ENCODE results near the gene RGS8.
A peak's percentile ranks its signal among the peaks of the same experiment; 100 is the strongest.

The RGS8 gene

GRCh38 chr1:182651339-182651724 lies 33.1 kb downstream of the RGS8 start:
- peak; percentile 48 for FAIRE-seq
- TF ChIP-seq, protein P1, sequence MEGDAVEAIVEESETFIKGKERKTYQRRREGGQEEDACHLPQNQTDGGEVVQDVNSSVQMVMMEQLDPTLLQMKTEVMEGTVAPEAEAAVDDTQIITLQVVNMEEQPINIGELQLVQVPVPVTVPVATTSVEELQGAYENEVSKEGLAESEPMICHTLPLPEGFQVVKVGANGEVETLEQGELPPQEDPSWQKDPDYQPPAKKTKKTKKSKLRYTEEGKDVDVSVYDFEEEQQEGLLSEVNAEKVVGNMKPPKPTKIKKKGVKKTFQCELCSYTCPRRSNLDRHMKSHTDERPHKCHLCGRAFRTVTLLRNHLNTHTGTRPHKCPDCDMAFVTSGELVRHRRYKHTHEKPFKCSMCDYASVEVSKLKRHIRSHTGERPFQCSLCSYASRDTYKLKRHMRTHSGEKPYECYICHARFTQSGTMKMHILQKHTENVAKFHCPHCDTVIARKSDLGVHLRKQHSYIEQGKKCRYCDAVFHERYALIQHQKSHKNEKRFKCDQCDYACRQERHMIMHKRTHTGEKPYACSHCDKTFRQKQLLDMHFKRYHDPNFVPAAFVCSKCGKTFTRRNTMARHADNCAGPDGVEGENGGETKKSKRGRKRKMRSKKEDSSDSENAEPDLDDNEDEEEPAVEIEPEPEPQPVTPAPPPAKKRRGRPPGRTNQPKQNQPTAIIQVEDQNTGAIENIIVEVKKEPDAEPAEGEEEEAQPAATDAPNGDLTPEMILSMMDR (IDR thresholded peaks at IDR 0.05; ENCODE audit: insufficient read depth, missing control alignments): no peak

DNA sequence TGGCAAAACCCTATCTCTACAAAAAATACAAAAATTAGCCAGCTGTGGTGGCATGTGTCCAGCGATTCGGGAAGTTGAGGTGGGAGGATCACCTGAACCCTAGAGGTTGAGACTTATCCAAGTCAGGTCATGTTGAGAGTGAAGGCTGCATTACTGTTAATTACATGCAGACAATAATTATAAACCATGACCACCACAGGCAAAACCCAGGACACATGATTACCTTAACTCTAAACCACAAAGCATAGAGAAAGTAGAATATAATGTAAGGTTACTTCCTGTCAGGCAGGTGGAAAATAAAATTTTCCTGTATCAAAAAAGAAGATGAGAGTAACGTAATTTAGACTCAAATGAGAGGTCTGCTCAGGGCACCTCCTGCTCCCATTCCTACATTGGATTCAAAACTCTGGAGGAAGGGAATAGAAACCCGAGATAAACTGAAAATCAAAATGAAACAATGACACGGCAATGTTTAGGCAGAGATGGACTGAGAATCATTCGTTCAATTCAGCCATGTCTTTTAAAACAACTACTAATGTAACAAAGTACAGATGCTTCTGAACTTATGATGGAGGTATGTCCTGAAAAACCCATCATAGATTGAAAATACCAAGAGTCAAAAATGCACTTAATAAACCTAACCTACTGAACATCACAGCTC lies 33.6 kb downstream of the RGS8 start:
- FAIRE-seq: no peak
- TF ChIP-seq, protein P1 (IDR thresholded peaks at IDR 0.05; ENCODE audit: insufficient read depth, missing control alignments): no peak
- no peak for DNase-seq (ENCODE audit: insufficient read length, low spot score)

More at GRCh38 chr1:182651339-182651724, 33.1 kb downstream of the RGS8 start:
- DNase-seq (ENCODE audit: insufficient read length, low spot score): no peak

DNA sequence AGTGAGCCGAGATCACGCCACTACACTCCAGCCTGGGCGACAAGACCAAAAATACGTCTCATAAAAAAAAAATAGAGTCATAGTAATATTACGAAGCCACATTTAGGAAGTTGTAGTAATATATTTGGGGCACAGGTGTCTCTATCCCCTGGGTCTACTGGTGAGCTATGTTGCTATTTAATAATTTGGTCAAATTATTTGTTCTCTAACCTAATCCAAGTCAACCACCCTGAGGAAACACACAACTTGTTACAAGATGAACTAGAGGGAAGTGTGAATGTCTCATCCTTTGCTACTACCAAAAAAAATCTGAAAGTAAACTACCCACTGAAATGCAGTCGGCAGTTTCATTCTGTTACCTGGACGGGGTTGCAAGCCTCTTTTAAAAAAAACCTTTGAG lies 35.3 kb downstream of the RGS8 start:
- TF ChIP-seq, protein P1 (IDR thresholded peaks at IDR 0.05; ENCODE audit: insufficient read depth, missing control alignments): no peak
- no peak for FAIRE-seq
- DNase-seq (ENCODE audit: insufficient read length, low spot score): no peak

DNA sequence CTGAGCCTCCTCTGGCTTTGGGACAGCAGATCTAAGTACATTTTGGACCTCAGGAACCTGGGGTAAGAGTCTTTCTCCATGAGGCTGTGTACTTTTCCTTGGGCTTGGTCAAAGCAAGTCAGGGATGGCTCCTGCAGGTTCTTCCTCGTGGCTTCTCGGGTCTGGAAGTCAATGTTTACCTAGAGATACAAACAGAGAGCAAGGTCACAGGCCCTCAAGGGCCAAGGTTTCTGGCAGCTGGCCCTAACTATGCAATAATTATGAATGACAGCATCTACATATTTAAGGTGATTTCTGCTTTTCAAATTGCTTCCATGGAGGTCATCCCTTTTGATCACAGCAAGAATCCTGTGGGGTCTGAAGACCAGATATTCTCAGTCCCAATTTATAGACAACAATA lies 37.6 kb downstream of the RGS8 start:
- DNase-seq (ENCODE audit: insufficient read length, low spot score) (no peak), FAIRE-seq (no peak)
- TF ChIP-seq, protein P1 (IDR thresholded peaks at IDR 0.05; ENCODE audit: insufficient read depth, missing control alignments): no peak

DNA sequence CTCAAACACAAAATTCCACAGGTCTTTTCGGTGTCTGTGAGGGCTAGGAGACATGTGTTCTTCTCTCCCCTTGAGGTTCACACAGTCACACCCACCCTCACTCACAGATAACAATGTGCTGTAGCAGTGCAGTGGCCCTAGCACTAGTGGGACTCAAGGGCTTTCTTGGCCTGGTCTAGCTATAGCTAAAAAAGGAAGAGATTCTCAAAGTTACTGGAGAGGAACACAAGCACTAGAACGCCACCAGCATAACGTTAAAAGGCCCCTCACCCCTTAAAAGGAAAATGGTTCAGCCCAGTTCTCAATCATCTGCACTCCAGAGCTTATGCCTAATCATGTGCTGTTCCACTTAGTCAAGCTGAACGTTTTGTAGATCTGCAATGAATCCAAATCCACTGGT lies 39.5 kb downstream of the RGS8 start:
- FAIRE-seq (no peak), DNase-seq (ENCODE audit: insufficient read length, low spot score) (no peak)
- TF ChIP-seq, protein P1 (IDR thresholded peaks at IDR 0.05; ENCODE audit: insufficient read depth, missing control alignments): no peak

- no peak for FAIRE-seq
- TF ChIP-seq, protein P1 (IDR thresholded peaks at IDR 0.05; ENCODE audit: insufficient read depth, missing control alignments): no peak
- no peak for DNase-seq (ENCODE audit: insufficient read length, low spot score)
These were observed 40.7 kb downstream of the RGS8 start for GRCh38 chr1:182643699-182644098.

DNA sequence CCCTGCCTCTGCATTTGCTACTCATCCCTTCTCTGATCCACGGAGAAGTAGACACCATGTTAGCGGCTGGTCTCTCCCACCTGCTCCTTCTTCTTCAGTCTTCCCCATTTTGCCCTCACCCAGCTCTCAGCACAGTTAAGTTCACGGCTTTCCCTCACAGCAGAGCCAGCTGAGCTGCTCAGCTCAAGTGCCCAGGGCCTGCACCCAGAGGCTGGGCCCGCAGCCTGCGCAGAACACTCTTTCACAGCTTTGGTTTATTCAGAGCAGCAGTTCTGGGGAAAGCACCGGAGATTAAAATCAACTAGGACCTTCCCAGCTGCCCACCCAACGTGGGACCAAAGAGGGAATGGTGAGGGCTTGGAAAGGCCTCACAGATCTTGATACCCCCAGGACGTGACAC lies 41.9 kb downstream of the RGS8 start:
- TF ChIP-seq, protein P1 (IDR thresholded peaks at IDR 0.05; ENCODE audit: insufficient read depth, missing control alignments): no peak
- FAIRE-seq: no peak
- DNase-seq (ENCODE audit: insufficient read length, low spot score): no peak
